H9 (cell line): ENCODE measurements around the gene ARID1B. TPM values are rescaled to one million over a fixed set of nuclear protein-coding genes. Genes with fewer than 3 reads are reported as not detected.

ENCODE experiments used
- DNase-seq: peaks from one replicate; pipeline ENCODE4 v3.0.0-alpha.2; 2017
- H2AFZ ChIP-seq: one replicate; pipeline ENCODE4 v1.6.1; 2013; ENCODE audit warnings: mild to moderate bottlenecking, low read length, control low read depth, moderate library complexity
- H2AK5ac ChIP-seq: 2 replicates; pipeline ENCODE4 v1.6.1; 2013; ENCODE audit warnings: low read length, control low read depth, mixed read lengths; ENCODE audit not compliant: insufficient read length
- H2BK120ac ChIP-seq: one replicate; pipeline ENCODE4 v1.6.1; 2013; ENCODE audit warnings: low read depth, mild to moderate bottlenecking, low read length, control low read depth, inconsistent platforms; ENCODE audit not compliant: poor library complexity, severe bottlenecking
- H2BK12ac ChIP-seq: 2 replicates; pipeline ENCODE4 v1.6.1; 2013; ENCODE audit warnings: low read length, control low read depth, mixed read lengths, low read depth; ENCODE audit not compliant: insufficient read length
- H2BK15ac ChIP-seq: 2 replicates; pipeline ENCODE4 v1.6.1; 2013; ENCODE audit warnings: low read depth, low read length, control low read depth
- H2BK20ac ChIP-seq: one replicate; pipeline ENCODE4 v1.6.1; 2013; ENCODE audit warnings: low read depth, mild to moderate bottlenecking, low read length, control low read depth, inconsistent platforms; ENCODE audit not compliant: poor library complexity, severe bottlenecking
- H2BK5ac ChIP-seq: 2 replicates; pipeline ENCODE4 v1.6.1; 2013; ENCODE audit warnings: low read length, control low read depth, mixed read lengths; ENCODE audit not compliant: insufficient read length
- H3K14ac ChIP-seq: 2 replicates; pipeline ENCODE4 v1.6.1; 2013; ENCODE audit warnings: low read length, control low read depth; ENCODE audit not compliant: insufficient read depth
- H3K18ac ChIP-seq: 2 replicates; pipeline ENCODE4 v1.6.1; 2013; ENCODE audit warnings: low read depth, mild to moderate bottlenecking, mixed read lengths, low read length, control low read depth; ENCODE audit not compliant: insufficient read length
- H3K23ac ChIP-seq: 2 replicates; pipeline ENCODE4 v1.6.1; 2013; ENCODE audit warnings: low read length, control low read depth, mixed read lengths, low read depth; ENCODE audit not compliant: insufficient read length
- H3K23me2 ChIP-seq: 2 replicates; pipeline ENCODE4 v1.6.1; 2013; ENCODE audit warnings: low read depth, mild to moderate bottlenecking, mixed read lengths, low read length, control low read depth; ENCODE audit not compliant: insufficient read length, poor library complexity, severe bottlenecking
- H3K27ac ChIP-seq: 2 replicates; pipeline ENCODE4 v1.5.1; 2013; ENCODE audit warnings: low read length, control low read depth, mixed read lengths, low read depth; ENCODE audit not compliant: insufficient read length
- H3K27me3 ChIP-seq: 2 replicates; pipeline ENCODE4 v1.6.1; 2013; ENCODE audit warnings: low read length, control low read depth, inconsistent platforms; ENCODE audit not compliant: insufficient read depth
- H3K4ac ChIP-seq: 2 replicates; pipeline ENCODE4 v1.6.1; 2013; ENCODE audit warnings: low read depth, mild to moderate bottlenecking, control low read depth, inconsistent platforms, low read length, moderate library complexity
- H3K4me1 ChIP-seq: 2 replicates; pipeline ENCODE4 v1.6.1; 2013; ENCODE audit warnings: low read length, control low read depth, inconsistent platforms; ENCODE audit not compliant: insufficient read depth
- H3K4me2 ChIP-seq: 2 replicates; pipeline ENCODE4 v1.6.1; 2013; ENCODE audit warnings: low read length, control low read depth, mixed read lengths; ENCODE audit not compliant: insufficient read length, insufficient read depth
- H3K56ac ChIP-seq: 2 replicates; pipeline ENCODE4 v1.6.1; 2013; ENCODE audit warnings: low read depth, mild to moderate bottlenecking, mixed read lengths, low read length, control low read depth; ENCODE audit not compliant: insufficient read length
- H3K79me1 ChIP-seq: 2 replicates; pipeline ENCODE4 v1.6.1; 2013; ENCODE audit warnings: low read depth, mild to moderate bottlenecking, moderate library complexity, low read length, control low read depth, inconsistent platforms; ENCODE audit not compliant: insufficient read depth, poor library complexity, severe bottlenecking
- H3K79me2 ChIP-seq: 2 replicates; pipeline ENCODE4 v1.6.1; 2013; ENCODE audit warnings: low read length, control low read depth, inconsistent platforms; ENCODE audit not compliant: insufficient read depth
- H3K9ac ChIP-seq: 2 replicates; pipeline ENCODE4 v1.6.1; 2013; ENCODE audit warnings: low read length, control low read depth, mixed read lengths; ENCODE audit not compliant: insufficient read length; ENCODE audit errors: extremely low read depth
- H3K9me3 ChIP-seq: one replicate; pipeline ENCODE4 v1.6.1; 2013; ENCODE audit warnings: low read depth, low read length, inconsistent platforms; ENCODE audit not compliant: control insufficient read depth
- H3T11ph ChIP-seq: one replicate; pipeline ENCODE4 v1.6.1; 2013; ENCODE audit warnings: mild to moderate bottlenecking, low read length, control low read depth, inconsistent platforms
- H4K20me1 ChIP-seq: one replicate; pipeline ENCODE4 v1.6.1; 2013; ENCODE audit not compliant: control insufficient read depth, insufficient read length, insufficient read depth
- H4K5ac ChIP-seq: 2 replicates; pipeline ENCODE4 v1.6.1; 2013; ENCODE audit warnings: low read depth, mild to moderate bottlenecking, mixed read lengths, low read length, control low read depth; ENCODE audit not compliant: insufficient read length
- H4K8ac ChIP-seq: replicated peaks from 2 replicates; pipeline ENCODE4 v1.6.1; 2013; ENCODE audit warnings: low read length, control low read depth, mixed read lengths, low read depth; ENCODE audit not compliant: insufficient read length
- H4K91ac ChIP-seq: 2 replicates; pipeline ENCODE4 v1.6.1; 2013; ENCODE audit warnings: low read depth, mild to moderate bottlenecking, moderate library complexity, mixed read lengths, low read length, control low read depth; ENCODE audit not compliant: insufficient read length
- H3K27ac Mint-ChIP-seq, 3 experiments: 2 replicates in 2 of 3; 3 replicates in 1 of 3; pipeline ENCODE4 v1.8.0; 2020 to 2021; ENCODE audit warnings: mixed read lengths in 3 of 3, mild to moderate bottlenecking in 1 of 3, moderate library complexity in 1 of 3
- H3K27me3 Mint-ChIP-seq: 2 replicates; pipeline ENCODE4 v1.8.0; 2021; ENCODE audit warnings: low read depth, mild to moderate bottlenecking, moderate library complexity, mixed read lengths
- H3K36me3 Mint-ChIP-seq, 3 experiments: 2 replicates in 2 of 3; 3 replicates in 1 of 3; pipeline ENCODE4 v1.8.0; 2020 to 2021; ENCODE audit warnings: low read depth in 3 of 3, mixed read lengths in 3 of 3; ENCODE audit not compliant: insufficient read depth in 1 of 3
- H3K4me1 Mint-ChIP-seq, 2 experiments: 2 replicates each; pipeline ENCODE4 v1.8.0; 2020; ENCODE audit warnings: mixed read lengths in 2 of 2
- H3K4me3 Mint-ChIP-seq, 2 experiments: 2 replicates in 1 of 2; 3 replicates in 1 of 2; pipeline ENCODE4 v1.8.0; 2020 to 2021; ENCODE audit warnings: mild to moderate bottlenecking in 2 of 2, mixed read lengths in 2 of 2, moderate library complexity in 1 of 2
- H3K9me3 Mint-ChIP-seq, 2 experiments: 2 replicates in 1 of 2; 3 replicates in 1 of 2; pipeline ENCODE4 v1.8.0; 2020; ENCODE audit warnings: mild to moderate bottlenecking in 2 of 2, mixed read lengths in 2 of 2, moderate library complexity in 1 of 2
- WGBS: extraction: QIAGEN DNeasy Blood & Tissue Kit; methylation state at CpG from one replicate; pipeline ENCODE4 v1.1.7; 2013; ENCODE audit warnings: missing lambda C conversion rate, low lambda C conversion rate, mixed read lengths; ENCODE audit not compliant: insufficient read length; ENCODE audit errors: extremely low coverage; 5-methylcytosine and 5-hydroxymethylcytosine counted together
- total RNA-seq: library from RNA; stranded (reverse); gene quantifications from 2 replicates; pipeline ENCODE4 v1.2.1, GENCODE V29; 2021
- TF ChIP-seq, protein P1 (sequence below): fragments of 200-600 bp; sonication (generic); conservative IDR thresholded peaks from 3 replicates; pipeline ENCODE4 v1.8.0; 2021; ENCODE audit warnings: antibody characterized with exemption, mild to moderate bottlenecking

ARID1B gene
- total RNA-seq, 1 experiment from 2014 or later = 88.2 TPM

DNA sequence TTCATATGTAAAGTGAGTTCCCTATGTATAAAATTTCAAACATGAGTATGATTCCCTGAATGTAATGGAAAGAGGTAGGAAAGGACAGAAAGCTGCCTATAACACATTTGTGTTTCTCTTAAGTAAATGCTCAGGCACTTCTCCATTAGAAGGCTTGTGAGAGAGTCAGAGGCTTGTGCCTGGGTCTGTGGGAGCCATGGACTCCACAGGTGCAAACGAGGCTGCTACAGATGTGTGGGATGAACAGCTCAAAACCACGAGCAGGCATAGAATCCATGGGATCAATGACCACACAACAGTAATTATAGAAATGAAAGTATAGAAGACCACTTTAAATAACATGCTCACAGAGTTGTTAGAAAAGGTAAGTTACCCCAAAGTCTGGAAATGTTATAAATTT is 134.4 kb downstream of the ARID1B start:
- peaks cover 0 to 10% (median 5%) of the 10 kb centered on the region in 3 experiments; a peak in 5 of 7 replicates for H3K36me3 Mint-ChIP-seq
- no peaks in the 10 kb centered on the region for H3K9me3 Mint-ChIP-seq
- Histone ChIP-seq H2AK5ac (no peak overlapping the region), H4K8ac (no peak overlapping the region), H2AFZ (no peak overlapping the region), H3T11ph (no peak overlapping the region), H2BK5ac (no peak overlapping the region), H4K91ac (no peak overlapping the region), H3K79me2 (peaks cover 2% of the 10 kb centered on the region; the same call in 1 of the 2 replicates), H3K4ac (no peak overlapping the region), H2BK12ac (no peak overlapping the region), H3K27ac (no peak overlapping the region), H2BK20ac (no peak overlapping the region), H3K18ac (no peak overlapping the region), H2BK15ac (no peak overlapping the region), H3K23ac (no peak overlapping the region), H3K14ac (no peak overlapping the region), H3K9me3 (no peaks in the 10 kb centered on the region), H3K23me2 (no peaks in the 10 kb centered on the region), H4K20me1 (no peaks in the 10 kb centered on the region), H3K4me1 (peaks cover 4% of the 10 kb centered on the region; the same call in 1 of the 2 replicates), H3K79me1 (peaks cover 4% of the 10 kb centered on the region), H3K56ac (no peak overlapping the region), H3K4me2 (no peak overlapping the region), H4K5ac (no peak overlapping the region), H3K9ac (no peak overlapping the region), H2BK120ac (no peak overlapping the region), H3K27me3 (no peaks in the 10 kb centered on the region)
- H3K4me1 Mint-ChIP-seq = peaks cover 29 to 36% of the 10 kb centered on the region in 2 experiments
- peak overlapping the region in 1 of 3 experiments; percentile 71; a peak in 2 of 7 replicates for H3K27ac Mint-ChIP-seq
- WGBS = no CpG with 5 or more reads among the region's 2 CpGs
- no peak overlapping the region for H3K4me3 Mint-ChIP-seq
- DNase-seq = no peak
- TF ChIP-seq, protein P1, sequence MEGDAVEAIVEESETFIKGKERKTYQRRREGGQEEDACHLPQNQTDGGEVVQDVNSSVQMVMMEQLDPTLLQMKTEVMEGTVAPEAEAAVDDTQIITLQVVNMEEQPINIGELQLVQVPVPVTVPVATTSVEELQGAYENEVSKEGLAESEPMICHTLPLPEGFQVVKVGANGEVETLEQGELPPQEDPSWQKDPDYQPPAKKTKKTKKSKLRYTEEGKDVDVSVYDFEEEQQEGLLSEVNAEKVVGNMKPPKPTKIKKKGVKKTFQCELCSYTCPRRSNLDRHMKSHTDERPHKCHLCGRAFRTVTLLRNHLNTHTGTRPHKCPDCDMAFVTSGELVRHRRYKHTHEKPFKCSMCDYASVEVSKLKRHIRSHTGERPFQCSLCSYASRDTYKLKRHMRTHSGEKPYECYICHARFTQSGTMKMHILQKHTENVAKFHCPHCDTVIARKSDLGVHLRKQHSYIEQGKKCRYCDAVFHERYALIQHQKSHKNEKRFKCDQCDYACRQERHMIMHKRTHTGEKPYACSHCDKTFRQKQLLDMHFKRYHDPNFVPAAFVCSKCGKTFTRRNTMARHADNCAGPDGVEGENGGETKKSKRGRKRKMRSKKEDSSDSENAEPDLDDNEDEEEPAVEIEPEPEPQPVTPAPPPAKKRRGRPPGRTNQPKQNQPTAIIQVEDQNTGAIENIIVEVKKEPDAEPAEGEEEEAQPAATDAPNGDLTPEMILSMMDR = no peak
- H3K27me3 Mint-ChIP-seq = no peaks in the 10 kb centered on the region
